Myocyte (in vitro differentiated cells): Measurements from ENCODE around the gene KIAA2012. TPM values are rescaled to one million over a fixed set of nuclear protein-coding genes. Genes with fewer than 3 reads are reported as not detected.

Experiments used
- DNase-seq: peaks from one replicate; pipeline ENCODE4 v3.0.0-alpha.2; 2012; ENCODE audit warnings: low read depth
- total RNA-seq: library from RNA; depleted of rRNA; stranded (reverse); fragments of >200 nt; gene quantifications from 2 replicates; pipeline ENCODE4 v1.2.3, GENCODE V29; 2014

KIAA2012 gene
- total RNA-seq, 1 donor from 2014 or later = not detected

DNA sequence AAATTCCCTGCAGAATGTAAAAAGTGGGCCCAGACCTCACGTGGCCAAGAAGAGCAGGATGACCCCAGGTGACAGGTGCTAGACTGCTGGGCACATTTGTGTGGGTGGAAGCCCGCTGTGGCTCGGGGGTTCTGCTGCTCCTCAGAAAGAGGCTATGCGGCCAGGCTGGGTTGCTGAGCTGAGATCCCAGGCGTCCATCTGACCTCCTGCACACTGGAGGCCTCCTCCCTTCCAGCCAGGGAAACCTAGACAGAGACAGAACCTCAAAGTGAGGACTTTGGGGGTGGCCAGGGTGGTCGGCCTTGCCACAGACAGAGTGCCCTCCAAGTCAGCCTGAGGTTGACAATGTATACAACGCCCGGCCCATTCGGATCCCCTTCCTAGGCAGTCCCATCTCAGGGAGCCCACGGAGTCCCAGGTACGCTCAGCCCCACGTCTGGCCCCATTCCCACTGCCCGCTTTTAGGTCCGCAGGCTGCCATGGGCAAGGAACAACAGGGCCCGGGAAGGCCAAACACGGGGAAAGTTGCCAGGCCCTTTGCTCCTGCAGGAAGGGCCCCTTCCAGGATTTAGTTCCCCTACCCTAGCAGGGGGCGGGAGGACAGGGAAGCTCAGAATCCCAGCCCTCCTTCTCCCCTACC lies 75.6 kb downstream of the KIAA2012 start:
- no peak for DNase-seq

DNA sequence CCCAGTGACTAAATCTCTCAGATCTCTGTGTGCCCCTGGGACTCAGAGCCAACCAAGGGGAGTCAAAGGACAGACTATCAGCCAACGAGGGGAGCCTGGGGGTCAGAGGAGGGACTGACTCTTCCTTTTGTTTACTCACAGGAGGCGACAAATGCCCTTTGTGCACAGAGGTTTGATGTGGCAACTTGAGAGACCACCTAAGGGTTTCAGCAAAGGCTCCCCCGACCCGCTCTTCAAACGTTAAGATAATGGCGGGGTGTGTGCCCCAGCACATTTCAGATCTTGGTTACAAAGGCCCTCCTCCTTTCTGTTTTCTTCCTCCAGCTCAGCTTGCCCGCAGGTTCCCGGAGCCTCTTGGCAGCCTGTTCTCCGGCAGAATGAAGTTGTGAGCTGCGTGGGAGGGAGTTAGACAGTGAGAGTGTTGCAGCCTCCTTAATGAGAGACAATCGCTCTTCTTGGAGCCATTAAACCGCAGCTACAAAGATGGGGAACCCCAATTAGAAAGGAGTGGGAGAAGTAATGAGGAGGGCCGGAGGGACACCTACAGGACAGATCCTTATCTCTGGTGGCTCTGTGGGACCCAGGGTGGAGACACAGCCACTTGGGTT lies 76.2 kb downstream of the KIAA2012 start:
- no peak for DNase-seq

DNA sequence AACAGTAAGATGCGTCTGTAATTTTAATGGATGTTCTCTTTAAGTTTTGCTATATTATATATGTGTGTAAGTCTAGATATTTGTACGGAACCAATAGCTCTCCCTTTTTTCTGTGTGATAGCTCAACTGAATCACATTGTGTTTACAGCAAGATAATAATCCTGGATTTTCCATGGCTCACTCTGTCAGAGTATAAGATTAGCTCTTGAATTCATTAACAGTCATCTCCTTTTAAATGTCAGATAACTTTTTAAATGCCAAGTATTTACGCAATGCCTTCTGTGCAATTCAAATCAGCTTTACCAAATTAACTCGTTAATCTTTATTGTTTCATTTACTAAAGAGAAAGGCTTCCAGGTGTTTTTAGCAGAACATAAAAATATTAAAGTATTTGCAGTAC lies 76.9 kb downstream of the KIAA2012 start:
- no peak for DNase-seq

DNA sequence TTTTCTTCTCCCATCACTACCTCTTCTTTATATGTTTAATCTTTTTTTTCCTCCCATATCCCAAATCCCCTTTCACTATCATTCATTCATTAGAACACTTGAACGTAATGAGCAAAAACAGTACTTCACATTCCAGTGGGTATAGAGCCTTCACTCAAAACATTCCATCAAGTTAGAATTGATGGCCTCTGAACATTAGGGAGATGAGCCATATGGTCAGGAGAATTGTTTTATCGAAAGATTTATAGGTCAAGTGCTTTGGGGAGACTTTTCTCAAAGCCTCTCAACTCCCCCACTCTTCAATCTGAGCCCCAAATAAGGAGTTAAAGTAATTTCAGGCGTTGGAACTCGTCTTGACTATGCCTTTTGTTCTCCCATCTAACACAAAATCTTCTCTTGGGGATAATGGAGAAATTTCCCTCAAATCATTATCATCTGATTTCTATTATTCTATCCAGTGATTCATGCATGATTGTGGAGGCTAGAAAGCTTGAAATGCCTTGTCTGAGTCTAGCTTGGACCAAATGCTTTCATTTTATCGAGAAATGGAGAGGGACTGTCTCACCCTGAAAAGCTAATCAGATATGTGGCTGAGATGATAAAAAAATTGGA lies 79.2 kb downstream of the KIAA2012 start:
- no peak for DNase-seq

DNA sequence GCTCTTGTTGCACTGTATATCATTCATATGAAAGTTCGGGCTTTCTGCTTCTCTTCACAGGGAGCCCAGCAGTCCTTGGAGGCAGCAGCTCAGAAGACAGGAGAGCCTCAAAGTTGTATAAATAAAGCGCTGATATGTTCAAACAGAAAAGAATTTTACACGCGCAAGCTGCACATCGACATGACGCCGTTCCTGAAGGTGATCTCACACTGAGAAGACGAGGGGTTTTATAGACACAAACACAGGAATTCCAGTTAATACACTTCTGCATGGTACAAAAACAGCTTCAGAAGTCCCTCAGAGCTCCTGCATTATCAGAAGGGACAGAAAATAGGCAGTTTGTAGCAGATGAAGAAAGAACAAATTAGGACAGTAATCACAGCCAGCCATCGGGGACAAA lies 81.6 kb downstream of the KIAA2012 start:
- no peak for DNase-seq

DNA sequence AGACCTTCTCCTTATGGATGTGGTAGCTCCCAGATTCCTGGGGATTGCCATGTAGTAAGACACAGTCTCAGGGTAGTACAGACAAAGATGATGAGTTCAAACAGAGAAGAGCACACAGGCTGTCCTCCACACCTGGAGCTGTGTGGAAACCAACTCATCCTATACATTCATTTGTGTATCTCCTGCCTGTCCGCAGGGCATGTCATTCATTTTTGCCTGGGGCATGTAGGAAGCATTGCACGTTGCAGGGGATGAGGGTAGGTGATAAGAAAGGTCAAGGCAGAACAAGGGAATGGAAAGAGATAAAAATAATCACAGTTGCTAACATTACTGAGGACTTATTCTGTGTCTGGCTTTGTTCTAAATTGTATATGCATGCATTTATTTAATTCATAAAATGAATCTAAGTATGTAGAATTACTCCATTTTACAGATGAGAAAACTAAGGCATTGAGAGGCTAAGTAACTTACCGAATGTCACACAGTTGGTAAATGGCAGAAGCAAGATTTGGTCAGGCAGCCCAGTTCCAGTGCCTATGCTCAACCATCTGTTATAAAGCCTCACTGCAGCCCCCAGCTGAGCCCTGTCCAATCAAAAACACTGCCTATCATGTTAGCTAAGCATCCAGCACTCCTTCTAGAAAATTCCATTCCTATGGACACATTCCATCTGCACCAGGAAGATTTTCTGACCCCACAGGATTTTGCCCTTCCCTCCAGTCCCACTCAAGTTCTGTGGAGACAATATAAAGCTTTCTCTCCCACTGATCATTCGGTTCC lies 84.3 kb downstream of the KIAA2012 start:
- DNase-seq = no peak

DNA sequence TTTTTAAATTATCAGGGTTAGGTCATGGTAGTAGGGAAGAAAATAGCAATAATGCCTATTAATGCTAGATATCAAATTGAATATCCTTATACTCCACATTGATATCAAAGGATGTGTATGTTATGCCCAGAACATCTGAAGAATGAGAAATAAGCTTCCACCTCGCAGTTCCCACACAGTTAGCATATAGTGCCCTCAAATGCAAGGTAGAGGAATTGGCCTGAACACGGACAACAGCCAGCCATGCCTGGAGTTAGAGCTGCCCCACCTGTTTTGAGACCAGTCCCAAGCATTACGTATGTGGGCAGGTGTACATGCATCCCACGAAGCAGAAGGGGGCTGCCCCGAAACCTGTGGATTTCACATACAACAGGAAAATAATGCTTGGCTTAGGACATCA lies 85.7 kb downstream of the KIAA2012 start:
- peak; percentile 26 for DNase-seq

DNA sequence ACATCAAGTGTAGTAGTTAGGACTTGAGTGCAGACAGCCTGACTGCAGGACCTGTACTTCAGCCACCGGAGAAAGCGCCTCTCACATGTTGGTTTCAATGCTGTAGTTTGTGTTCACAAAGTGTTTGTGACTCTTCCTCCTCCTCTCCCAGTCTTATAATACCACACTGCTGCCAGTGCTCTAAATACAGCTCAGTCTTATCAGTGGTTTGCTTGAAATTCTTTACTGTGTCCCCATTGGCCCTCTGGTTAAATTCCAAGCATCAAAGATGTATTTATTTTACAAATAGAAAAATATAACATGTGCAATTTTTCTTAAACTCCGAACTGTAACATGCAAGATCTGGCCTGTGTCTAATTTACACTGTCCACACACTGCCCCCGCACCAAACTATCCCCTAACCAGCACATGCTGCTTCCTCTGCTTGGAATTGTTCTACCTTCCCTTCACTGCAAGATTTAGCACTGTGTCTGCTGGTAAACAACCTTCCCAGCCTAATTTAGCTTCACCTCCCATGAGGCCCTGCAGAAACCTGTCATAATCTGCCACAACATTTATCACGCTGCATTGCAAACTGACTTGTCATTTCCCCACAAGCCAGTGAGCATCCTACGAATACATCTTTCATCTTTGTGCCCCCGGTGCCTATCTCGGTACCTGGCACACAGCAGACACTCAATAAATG lies 88.2 kb downstream of the KIAA2012 start:
- DNase-seq = peak; percentile 77

DNA sequence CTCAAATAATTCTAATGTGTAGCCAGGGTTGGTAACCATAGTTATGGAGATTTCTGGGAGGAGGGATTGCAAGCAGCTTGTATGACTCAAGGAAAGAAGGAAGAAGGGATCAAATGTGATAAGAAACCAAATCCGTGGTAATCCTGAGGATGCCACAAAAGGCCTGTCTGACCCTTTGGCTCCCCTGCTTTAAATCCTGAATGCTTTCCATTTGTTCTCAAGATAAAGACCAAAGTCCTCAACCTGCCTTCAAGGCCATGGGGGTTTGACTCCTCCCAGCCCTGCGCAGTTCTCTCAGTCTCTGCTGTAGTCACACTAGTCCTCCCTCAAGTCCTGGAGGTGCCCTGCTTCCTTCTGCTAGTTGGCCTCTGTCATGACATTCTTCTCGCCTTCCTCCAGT lies 91.4 kb downstream of the KIAA2012 start:
- no peak for DNase-seq

DNA sequence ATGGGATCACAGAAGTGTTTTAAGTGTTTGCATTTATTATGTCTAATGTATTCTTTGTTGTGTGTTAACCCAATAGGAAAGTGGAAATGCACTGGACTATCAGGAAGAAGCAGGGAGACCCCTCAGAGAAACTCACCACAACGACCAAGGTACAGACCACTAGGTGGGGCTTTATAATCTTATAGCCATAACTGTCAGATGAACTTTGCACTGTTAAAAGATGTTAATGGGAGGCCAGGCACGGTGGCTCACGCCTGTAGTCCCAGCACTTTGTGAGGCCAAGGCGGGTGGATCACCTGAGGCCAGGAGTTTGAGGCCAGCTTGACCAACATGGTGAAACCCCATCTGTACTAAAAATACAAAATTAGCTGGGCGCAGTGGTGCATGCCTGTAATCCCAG lies 92.2 kb downstream of the KIAA2012 start:
- DNase-seq = no peak

DNA sequence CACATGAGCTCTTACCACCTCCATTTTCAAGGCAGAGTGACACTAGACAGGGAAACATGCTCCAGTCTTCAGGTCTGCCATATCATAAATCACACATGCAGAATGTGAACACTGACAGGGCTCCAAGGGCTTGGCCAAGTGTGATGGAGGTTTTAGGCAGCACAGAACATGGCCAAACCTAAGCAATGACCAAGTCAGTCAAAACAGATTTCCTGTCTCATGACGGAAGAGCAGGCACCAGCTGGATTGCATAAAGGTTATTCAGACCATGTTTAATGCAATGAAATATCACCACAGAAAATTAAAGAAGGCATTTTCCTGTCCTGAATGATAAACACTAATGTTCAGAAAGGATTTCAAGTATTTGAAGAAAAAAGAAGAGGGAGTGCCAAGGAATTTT lies 92.9 kb downstream of the KIAA2012 start:
- no peak for DNase-seq

DNA sequence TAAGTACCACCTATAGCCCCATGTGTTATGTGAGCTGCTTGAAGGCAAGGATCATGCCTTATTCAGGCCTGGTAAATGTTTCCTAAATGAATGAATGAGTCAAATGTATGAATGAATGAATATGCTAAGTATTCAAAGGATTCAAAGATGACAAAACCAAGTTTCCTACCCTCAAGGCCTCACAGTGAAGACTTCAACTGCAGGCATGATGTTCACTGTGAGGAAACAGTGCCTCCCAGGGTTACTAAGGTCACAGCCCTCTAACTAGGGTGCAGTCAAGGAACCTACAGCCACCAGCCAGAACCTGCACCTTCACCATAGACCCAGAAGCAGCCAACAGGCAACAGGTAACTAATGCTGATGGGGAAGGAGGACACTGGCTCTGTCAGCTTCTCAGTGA lies 96.1 kb downstream of the KIAA2012 start:
- no peak for DNase-seq

DNA sequence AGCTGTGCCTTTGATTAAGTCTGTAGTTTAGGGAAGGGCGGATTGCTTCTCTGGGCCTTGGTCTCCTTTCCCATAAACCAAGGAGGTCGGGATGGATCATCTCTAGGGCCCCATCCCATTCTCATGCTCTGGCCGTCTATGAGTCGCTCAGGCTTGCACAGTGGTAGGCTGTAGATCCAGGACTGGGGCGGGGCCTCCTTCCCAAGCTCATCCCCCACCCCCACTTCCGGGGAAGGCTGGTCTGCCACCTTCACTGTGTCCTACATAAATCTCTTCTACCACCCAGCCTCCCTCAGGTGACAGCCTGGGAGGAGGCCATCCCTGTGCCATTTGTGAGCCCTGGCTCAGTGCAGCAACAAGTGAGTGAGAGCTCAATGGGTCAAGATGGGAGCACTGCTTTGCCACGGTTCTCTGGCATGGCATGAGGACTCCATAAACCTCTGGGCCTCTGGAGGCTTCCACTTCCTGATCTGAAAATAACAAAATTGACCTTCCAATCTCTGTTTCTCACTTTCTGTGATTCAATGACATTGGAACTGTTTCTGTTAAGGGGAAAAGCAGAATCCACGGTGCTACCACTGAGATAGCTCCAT lies 96.9 kb downstream of the KIAA2012 start:
- DNase-seq = no peak

DNA sequence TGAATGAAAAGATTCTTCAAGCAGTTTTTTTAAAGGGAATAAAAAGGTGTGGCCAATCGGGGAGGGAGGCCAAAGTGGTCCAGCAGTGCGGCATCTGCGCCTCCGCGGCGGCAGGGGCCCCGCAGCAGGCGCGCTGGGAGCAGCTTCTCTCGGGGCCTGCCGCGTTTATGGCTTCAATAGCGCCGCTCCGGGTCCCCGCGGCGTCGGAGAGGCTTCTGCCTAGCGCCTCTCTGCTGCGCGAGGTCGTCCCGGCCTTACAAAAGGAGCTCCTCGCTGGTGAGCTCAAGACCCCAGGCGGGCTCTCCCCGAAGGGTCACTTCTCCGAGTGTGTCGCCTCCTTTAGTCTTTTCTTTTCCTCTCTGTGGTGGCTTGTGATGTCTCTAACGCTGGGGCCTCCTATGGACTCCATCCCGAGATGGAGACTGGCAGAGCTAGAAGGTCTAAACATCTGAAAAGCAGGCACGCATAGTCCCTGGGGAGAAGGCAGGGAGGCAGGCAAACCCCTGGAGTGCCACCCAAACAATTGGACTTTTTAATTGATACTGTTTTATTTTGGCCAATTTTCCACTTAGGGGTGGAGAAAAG lies 98.3 kb downstream of the KIAA2012 start:
- DNase-seq = no peak

DNA sequence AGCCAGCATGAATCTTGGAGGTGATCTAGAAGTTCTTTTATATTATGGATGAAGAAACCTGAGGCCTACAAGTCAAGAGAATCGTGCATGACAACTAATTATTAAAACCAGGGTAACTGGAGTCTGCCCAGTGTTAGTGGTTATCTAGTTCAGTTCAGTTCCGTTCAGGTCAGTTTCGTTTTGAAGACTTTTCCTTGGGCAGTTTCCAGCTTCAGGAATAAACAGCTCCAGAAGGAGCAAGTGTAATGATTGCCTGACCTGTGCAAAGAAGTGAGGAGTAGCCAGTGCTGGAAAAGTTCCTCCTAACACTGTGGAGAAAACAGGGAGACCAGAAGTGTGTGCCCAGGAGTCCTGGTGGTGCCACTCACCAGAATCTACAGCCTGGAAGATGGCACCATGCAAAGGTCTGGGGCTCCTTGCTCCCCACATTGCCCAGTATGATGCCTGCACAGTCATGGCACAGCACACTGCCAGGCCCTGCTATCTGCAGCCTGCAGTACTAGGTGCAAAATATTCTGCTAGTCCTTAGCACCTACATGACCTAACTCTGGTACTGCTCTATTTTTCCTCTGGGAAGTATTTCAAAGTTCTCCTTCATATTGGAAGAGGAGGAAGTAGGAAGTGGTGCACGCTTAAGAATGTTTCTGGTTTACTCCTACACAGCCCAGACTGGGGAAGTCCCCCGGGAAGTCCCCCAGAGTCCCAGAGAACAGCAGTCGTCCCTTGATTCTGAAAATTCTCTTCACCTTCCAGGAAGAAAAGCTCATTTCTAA lies 99.6 kb downstream of the KIAA2012 start:
- no peak for DNase-seq

DNA sequence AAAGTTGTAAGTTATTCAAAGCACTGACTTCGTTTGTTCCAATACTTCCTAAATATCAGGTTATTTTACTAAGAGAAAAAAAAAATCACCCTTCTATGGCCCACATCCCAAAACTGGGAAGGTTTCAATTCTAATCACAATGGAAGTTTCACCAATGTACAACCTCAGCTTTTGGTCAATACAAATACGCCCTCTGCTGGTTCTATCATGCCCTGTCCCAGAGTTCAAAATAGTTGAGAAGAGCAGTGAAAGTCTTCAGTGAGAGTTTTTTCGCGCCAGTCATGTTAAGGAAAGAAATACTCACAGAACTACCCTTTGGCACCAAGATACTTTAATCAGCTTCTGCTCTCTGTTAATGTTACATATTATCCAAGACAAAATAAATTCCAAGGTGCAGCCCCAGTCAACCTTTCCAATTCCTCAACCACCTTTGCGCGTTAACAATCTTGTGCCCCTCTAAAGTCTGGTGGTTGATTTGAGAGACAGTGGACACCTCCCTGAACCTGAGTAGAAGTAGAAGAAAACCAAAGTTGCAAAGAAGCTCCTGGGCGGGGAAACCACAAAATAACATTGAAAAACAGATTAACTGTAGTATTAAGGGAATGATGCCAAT lies 105.4 kb downstream of the KIAA2012 start:
- DNase-seq = peak; percentile 79

DNA sequence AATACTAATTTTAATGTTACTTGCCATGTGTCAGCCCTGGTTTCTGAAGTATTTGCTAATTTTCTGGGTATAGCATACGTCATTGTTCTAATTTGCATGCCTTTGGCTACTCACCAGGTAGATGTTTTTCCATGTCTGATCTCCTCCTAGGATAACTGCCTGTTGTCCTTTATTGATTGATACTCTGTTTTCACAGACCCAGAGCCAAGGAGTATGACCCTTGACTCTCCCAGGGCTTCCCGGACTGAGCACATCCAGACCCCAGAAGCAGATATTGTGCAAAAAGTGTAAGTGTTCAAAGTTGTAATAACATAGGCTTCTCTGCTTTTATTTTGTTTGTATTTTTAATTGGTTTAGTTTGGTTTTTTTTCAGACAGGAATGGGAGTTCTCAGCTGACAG lies 111.5 kb downstream of the KIAA2012 start:
- no peak for DNase-seq

DNA sequence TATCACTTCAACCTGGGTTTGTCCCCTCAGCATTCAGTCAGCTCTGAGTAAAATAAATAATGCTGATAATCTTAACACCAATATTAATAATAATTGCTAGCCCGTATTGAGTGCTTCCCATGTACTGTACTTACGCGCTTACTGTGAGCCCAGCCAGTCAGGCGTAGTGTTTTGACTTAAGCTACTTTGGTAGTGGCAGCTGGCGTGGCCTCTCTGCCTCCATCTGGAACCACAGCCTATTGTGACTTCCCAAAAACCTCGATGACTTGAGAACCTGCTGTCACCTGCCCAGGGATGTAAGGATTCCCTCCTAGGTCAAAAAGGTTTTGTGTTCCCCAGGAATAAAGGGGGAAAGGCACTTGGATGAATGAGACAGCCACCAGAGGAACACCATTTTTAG lies 112.1 kb downstream of the KIAA2012 start:
- no peak for DNase-seq

DNA sequence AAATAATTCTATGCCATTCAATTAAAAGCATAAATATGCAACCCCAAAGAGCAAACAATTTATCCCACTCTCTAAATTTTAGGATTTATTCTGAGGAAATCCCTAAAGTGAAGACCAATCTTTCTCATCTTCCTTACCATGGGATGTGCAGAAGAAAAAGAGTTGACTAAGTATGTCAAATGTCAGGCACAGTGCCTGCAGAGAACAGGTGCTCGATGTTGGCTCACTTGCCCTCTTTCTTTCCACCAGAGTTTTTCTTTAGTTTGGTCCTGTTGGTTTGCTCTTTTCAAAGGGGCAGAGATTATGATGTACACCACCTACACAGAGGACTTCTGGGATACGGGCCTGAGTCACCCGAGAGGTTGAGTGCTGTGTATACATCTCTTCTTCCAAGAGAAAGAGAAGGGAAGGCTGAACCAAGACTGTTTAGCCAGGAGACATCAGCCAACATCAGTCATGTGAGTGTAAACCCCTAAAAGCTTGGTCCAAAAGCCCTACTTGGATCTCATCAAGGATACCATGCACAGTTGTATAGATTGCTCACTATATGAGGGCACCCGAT lies 113.7 kb downstream of the KIAA2012 start:
- DNase-seq = peak; percentile 38
